ENCODE data around the gene GTSF1L.

GTSF1L gene

GRCh38 chr20:43716123-43716522 is 10.7 kb downstream of the GTSF1L start:
- no peak overlapping the region for H3K27ac ChIP-seq
- CTCF ChIA-PET = interaction anchor here (0.5 kb wide), 1 partner anchor 217 kb away, joined by 8 read pairs; no protein-coding TSS in a partner anchor
- no peak for TF ChIP-seq CTCF (conservative IDR thresholded peaks at IDR 0.05; ENCODE audit: low read depth)
- no peak for DNase-seq (ENCODE audit: low spot score)
- POLR2A ChIA-PET (ENCODE audit: low non-redundant PET) = no interaction called here

- DNase-seq (ENCODE audit: low spot score) = no peak
- no peak overlapping the region for H3K27ac ChIP-seq
- POLR2A ChIA-PET (ENCODE audit: low non-redundant PET) = no interaction called here
- no peak for TF ChIP-seq CTCF (conservative IDR thresholded peaks at IDR 0.05; ENCODE audit: low read depth)
- CTCF ChIA-PET = interaction anchor here (0.5 to 0.6 kb wide), 3 partner anchors 84 to 216 kb away, joined by 3 to 8 read pairs (median 5); no protein-coding TSS in a partner anchor
These were observed 11.3 kb downstream of the GTSF1L start for GRCh38 chr20:43715511-43715910.

- TF ChIP-seq CTCF (conservative IDR thresholded peaks at IDR 0.05; ENCODE audit: low read depth) = no peak
- H3K27ac ChIP-seq = no peak overlapping the region
- POLR2A ChIA-PET (ENCODE audit: low non-redundant PET) = no interaction called here
- no peak for DNase-seq (ENCODE audit: low spot score)
- CTCF ChIA-PET = interaction anchor here (0.6 kb wide), 3 partner anchors 9 to 125 kb away, joined by 3 to 5 read pairs (median 3); no protein-coding TSS in a partner anchor
These were observed 11.8 kb downstream of the GTSF1L start for GRCh38 chr20:43715044-43715443.

GRCh38 chr20:43711098-43711654 is 15.6 kb downstream of the GTSF1L start:
- no peak overlapping the region for H3K27ac ChIP-seq
- no peak for DNase-seq (ENCODE audit: low spot score)
- no peak for TF ChIP-seq CTCF (conservative IDR thresholded peaks at IDR 0.05; ENCODE audit: low read depth)
- ChIA-PET CTCF (interaction anchor here (0.5 to 0.8 kb wide), 4 partner anchors 19 to 179 kb away, joined by 3 to 4 read pairs (median 3); no protein-coding TSS in a partner anchor), POLR2A (ENCODE audit: low non-redundant PET) (no interaction called here)

- CTCF ChIA-PET = interaction anchor here (0.5 to 0.8 kb wide), 4 partner anchors 18 to 178 kb away, joined by 3 to 4 read pairs (median 3); no protein-coding TSS in a partner anchor
- no peak overlapping the region for H3K27ac ChIP-seq
- DNase-seq (ENCODE audit: low spot score) = no peak
- POLR2A ChIA-PET (ENCODE audit: low non-redundant PET) = no interaction called here
- no peak for TF ChIP-seq CTCF (conservative IDR thresholded peaks at IDR 0.05; ENCODE audit: low read depth)
These were observed 16.3 kb downstream of the GTSF1L start for GRCh38 chr20:43710370-43711044.

- H3K27ac ChIP-seq = peak overlapping the region; percentile 25
- no peak for DNase-seq (ENCODE audit: low spot score)
- ChIA-PET CTCF (interaction anchor here (0.6 kb wide), 1 partner anchor 179 kb away, joined by 3 read pairs; no protein-coding TSS in a partner anchor), POLR2A (ENCODE audit: low non-redundant PET) (no interaction called here)
- TF ChIP-seq CTCF (conservative IDR thresholded peaks at IDR 0.05; ENCODE audit: low read depth) = no peak
These were observed 24.3 kb downstream of the GTSF1L start for GRCh38 chr20:43702502-43702901.

Measured in RWPE1 (cell line).